GM12865 (cell line): Measurements from ENCODE around the gene RNLS.

Experiments
- DNase-seq: peaks from one replicate; pipeline ENCODE4 v3.0.0; 2010; ENCODE audit warnings: low read depth
- H3K4me3 ChIP-seq: 2 replicates; pipeline ENCODE4 v1.5.1; 2011; ENCODE audit warnings: mild to moderate bottlenecking, low read depth, low read length, control low read depth
- CTCF ChIP-seq: IDR thresholded peaks from 2 replicates; pipeline ENCODE4 v1.5.1; 2011; ENCODE audit warnings: low read length, control low read depth, low read depth, inconsistent platforms; ENCODE audit not compliant: insufficient read depth; ENCODE audit errors: missing control alignments

The RNLS gene

GRCh38 chr10:88616250-88616977 lies 33.3 kb upstream of the RNLS start:
- TF ChIP-seq CTCF = no peak
- H3K4me3 ChIP-seq = no peak overlapping the region
- peak; percentile 9 for DNase-seq

- TF ChIP-seq CTCF = no peak
- no peak overlapping the region for H3K4me3 ChIP-seq
- no peak for DNase-seq
Measured at GRCh38 chr10:88608780-88609179, 25.7 kb upstream of the RNLS start.

GRCh38 chr10:88608052-88608732 lies 25.1 kb upstream of the RNLS start:
- no peak for TF ChIP-seq CTCF

GRCh38 chr10:88598055-88598454 lies 14.9 kb upstream of the RNLS start:
- TF ChIP-seq CTCF = no peak
- DNase-seq = peak; percentile 82
- H3K4me3 ChIP-seq = no peak overlapping the region

More at GRCh38 chr10:88608052-88608732, 25.1 kb upstream of the RNLS start:
- DNase-seq = peak; percentile 78
- no peak overlapping the region for H3K4me3 ChIP-seq

GRCh38 chr10:88594482-88594881 lies 11.4 kb upstream of the RNLS start:
- TF ChIP-seq CTCF = no peak
- DNase-seq = no peak

GRCh38 chr10:88592906-88593305 lies 9.8 kb upstream of the RNLS start:
- H3K4me3 ChIP-seq = no peak overlapping the region
- no peak for TF ChIP-seq CTCF
- no peak for DNase-seq

More at GRCh38 chr10:88594482-88594881, 11.4 kb upstream of the RNLS start:
- no peak overlapping the region for H3K4me3 ChIP-seq
